GM21423 (cell line): Measurements from ENCODE around the gene ZFP3.
A peak's percentile ranks its signal among the peaks of the same experiment; 100 is the strongest.
"Not testable (repeated sequence)": the region's sequence is repeated elsewhere in the genome, so short reads cannot be mapped to it uniquely, and the experiment has no call there.

Source experiments
- ATAC-seq: cut with Tn5 transposase; IDR thresholded peaks from one replicate; pipeline ENCODE4 v1.9.1; 2021; ENCODE audit warnings: mild to moderate bottlenecking, moderate library complexity; ENCODE audit not compliant: unreplicated experiment

ZFP3 gene

DNA sequence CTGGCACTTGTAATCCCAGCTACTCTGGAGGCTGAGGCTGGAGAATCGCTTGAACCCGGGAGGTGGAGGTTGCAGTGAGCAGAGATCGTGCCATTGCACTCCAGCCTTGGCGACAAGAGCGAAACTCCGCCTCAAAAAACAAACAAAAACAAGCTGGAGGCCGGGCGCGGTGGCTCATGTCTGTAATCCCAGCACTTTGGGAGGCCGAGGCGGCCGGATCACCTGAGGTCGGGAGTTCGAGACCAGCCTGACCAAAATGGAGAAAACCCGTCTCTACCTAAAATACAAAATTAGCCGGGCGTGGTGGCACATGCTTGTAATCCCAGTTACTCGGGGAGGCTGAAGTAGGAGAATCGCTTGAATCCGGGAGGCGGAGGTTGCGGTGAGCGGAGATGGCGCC is 992 bp upstream of the ZFP3 start:
- ATAC-seq = not testable (repeated sequence)

DNA sequence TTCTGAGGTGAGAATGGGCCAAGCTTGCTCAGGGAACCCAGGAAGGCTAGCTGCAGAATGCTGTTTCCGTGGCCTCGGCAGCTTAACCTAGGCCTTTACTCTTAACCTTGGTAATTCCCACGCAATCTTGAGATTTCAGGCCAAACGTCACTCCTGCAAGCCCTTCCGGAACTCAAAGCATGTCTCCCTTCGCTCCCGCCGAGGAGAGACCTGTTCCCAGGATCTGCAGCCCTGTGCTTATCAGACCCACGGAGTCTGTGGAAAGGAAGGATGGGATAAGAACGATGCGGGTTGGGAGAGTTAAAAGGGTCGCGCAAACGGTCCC is 524 bp upstream of the ZFP3 start:
- ATAC-seq = no peak

DNA sequence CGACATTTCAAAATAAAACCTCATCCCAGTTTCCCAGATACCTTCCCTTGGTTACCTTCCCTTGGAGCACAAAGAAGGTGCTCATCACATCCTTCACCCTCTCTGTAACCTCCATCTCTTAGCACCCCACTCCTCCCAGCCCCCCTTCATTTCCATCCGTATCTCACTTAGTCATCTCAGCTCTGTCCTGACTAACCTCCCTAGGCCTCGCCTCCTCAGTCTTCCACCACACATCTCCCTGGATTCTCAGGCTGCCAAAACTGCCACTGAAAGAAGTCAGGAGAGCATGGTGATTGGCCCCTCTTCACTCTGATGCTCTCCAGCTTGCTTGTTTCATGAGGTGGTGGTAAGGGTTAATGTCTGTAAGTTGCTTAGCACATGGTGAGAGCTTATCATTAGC is 2.3 kb downstream of the ZFP3 start:
- no peak for ATAC-seq

DNA sequence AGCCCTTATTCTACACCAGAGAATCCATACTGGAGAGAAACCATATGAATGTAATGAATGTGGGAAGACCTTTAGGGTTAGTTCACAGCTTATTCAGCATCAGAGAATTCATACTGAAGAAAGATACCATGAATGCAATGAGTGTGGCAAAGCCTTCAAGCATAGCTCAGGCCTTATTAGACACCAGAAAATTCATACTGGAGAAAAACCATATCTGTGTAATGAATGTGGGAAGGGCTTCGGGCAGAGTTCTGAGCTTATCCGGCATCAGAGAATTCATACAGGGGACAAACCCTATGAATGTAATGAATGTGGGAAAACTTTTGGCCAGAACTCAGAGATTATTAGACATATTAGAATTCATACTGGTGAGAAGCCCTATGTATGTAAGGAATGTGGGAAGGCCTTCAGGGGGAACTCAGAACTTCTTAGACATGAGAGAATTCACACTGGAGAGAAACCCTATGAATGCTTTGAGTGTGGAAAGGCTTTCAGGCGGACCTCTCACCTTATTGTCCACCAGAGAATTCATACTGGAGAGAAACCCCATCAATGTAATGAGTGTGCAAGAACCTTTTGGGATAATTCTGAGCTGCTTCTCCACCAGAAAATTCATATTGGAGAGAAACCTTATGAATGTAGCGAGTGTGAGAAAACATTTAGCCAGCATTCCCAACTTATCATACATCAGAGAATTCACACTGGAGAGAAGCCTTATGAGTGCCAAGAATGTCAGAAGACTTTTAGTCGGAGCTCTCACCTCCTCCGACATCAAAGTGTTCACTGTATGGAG is 14.1 kb downstream of the ZFP3 start:
- ATAC-seq = no peak

DNA sequence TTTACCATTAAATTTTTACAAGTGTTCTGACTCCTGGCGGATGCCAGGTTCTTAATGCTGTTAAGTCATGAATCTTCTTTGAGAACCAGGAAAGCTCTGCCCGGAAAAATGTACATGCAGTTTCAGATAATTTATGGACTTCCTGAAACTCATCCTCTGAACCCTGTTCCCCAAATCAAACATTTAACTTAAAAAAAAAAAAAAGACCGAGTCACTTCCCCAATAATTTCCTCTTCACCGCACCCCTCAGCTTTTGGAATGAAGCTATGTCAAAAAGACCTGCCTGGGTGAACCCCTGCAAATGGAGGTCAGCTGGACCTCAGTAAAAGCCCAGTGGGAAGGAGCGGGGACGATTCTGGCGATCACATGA is 18.4 kb downstream of the ZFP3 start:
- ATAC-seq = no peak

DNA sequence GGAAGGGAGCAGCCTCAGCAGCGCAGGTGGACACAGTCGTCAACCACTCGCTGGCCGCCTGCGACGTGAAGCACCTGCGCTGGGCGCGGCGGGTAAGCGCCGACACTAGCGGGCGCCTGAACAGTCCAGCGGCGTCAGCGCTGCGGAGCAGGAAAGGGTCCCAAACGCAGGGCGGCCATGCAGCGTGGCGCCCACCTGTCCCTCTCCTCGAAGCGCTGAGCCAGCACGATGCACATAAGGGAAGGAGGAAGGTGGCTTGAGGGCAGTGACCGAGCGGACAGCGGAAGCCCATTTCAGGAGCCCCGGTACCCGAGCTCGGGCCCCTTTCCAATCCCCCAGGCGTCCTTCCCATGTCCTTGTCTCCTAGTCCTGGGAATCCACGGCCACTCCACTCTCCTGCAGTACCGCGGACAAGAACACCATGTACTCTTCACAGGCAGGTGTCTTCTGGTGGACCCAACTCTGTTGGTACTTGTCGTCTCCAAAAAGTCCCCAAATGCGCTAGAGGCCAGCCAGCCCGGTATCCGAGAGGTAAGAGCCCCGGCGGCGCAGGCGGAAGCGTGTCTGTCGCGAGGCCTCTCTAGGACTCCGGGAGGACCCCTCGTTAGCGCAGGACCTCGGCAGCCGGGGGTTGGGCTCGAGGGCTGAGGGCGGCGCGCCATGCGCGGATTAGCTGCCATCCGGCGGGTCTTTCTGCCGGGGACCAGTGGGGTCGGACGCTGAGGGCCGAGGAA is 19.0 kb downstream of the ZFP3 start:
- ATAC-seq = no peak

DNA sequence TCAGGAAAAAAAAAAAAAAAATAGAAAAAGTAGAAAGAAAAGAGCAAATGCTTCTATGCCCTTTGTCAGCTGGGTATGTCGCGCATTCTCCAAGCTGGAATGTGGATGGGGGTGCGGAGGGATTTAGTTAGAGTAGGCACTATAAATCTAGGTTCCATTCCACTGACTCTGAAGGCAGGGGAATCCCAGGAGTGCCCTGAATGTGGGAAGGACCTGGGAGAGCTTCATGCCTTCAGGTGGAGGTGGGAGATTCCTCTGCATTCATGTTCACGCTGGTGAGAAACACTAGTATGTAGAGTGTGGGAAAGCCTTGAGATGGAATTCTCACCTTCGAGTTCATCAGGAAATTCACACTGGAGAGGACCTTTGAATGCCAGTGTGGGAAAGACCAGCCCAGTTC is 21.0 kb downstream of the ZFP3 start:
- ATAC-seq = no peak

DNA sequence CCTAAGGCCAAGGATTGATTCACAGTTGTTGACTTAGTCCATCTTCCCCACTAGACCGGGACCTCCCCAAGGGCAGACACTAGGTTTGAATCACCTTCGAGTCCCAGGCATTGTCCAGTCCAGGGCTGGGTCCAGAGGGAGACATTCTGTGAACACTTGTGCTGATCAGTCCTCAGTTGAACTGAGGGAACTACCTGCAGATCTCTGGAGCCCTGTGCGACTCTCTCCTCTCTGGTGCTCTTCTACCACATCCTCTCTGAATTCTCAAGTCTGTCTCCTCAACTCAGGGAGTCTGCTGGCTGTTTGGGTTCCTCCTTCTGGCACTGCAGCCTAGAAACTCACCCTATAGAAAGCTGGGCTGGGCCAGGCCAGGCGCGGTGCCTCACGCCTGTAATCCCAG is 22.6 kb downstream of the ZFP3 start:
- ATAC-seq = no peak

DNA sequence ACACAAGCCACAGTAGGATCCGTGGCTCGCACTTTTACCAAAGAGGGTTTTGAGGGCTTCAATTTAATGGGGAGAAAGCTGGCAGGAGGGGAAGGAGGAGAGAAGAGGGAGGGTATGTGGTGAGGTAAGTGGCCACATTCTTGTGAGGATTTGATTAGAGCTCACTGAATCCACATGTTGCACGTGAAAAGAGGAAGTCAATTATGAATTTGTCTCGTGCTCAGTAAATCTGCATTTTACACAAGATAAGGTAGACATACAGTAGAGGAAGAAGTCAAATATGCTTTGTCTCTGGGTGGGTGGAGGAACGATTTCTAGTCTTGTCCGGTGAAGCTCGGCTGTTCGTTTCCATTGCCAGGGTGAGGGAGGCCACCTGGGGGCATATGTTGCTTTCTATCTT is 32.5 kb downstream of the ZFP3 start:
- no peak for ATAC-seq

DNA sequence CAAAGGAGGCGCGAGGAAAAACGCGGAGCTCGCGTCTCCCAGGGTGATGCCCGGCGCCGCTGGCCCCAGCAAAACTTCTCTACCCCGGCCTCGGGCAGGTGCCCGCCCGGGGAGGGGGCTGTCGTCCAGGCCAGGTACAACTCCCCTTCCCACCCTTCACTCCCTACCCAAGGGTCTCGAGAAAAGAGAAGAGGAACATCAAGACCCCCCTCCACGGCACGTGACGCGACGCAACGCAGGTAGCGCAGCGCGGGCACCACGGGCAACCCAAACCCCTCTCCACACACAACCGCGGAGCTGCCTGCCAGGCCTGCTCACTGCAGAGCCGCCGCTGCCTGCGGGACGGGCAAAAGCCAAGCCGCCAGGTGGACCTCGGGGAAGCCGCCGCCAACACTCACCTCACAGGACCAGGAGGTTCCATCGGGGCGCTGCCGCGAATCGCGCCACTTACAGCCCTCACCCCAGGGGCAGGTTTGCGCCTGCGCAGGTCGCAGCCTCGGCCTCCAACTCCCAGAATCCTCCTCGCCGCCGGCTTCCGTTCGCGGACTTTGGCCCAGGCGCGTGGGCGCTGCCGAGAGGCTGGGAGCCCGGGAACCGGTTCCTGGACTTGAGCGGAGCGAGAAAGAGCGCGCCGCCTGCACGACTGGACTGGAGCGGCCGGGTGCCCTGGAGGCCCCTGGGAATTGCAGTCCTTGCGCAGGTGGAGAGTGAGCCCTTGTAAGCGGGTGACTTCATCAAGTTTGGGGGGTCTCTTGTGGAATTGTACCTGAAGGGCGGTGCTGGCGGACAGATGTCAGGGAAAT is 33.3 kb downstream of the ZFP3 start, which contains the start of gene ZNF232:
ZNF232 (minus strand) TSS at position 477 of the 803 bp plus-strand sequence; CDS start at position 421, 56 bp downstream.
- ATAC-seq = peak; percentile 85

DNA sequence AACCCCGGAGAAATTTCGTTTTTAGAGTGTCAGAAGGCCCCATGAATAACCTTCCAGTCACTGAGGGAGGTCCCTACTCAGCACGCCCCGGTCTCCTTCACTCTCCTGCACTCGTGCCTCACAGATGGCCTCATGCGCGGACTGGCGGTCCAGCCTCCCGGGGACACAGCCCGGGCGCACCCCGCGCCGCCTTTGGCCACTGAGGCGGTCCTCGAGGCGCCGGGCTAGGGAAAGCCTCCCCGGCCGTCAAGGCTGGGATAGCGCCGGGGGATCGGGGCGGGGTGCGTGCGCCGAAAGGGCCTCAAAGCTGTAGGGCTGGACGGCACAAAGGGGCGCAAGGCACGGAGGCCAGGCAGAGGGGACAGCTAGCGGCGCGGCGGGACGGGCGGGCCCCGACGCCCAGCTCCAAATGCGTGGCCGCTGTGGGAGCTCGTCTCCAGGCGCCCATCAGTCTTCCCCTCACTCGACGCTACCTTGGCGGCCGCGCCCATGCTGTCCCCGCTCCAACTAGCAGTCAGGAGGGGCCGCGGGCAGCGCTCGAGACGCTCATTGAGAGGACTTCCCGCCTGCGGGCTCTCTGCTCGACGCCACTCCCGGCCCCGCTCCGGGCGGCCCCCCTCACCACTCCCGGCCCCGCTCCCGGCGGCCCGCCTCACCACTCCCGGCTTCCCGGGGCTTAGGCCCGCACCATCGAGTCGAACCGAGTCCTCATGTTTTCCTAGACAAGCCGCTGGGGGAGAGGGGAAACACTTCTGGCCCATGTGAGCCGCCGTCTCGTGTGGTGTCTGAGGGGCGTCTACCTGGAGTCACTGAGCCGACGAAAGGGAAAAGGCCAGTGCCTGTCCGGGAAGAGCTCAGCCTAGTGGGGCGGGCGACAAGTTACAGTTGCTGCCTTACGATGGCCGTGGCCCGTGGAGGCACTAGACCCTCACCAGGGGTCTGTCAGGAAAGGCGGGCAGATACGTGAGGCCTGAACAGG is 37.7 kb downstream of the ZFP3 start, which contains the start of gene USP6:
USP6 (plus strand) TSS at position 360 of the 979 bp plus-strand sequence. CDS start 14,336 bp downstream, outside the sequence.
- no peak for ATAC-seq

DNA sequence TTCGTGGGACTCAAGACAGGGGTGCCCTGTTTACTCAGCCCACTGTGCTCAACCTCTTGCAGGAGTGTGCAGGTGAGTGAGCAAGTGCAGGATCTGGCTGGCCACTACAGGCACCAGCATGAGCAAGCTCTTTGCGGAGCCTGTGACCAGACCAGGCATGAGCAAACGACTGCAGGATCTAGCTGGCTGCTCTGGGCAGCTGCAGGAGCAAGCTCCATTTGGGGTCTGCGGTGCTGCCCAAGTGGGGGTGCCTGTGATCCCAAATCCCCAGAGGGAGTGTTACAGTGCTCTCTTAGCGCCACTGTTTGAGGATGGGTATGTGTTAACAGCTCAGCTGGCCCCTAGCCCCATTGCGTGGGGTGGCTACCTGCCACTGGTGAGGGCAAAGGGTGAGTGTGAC is 40.0 kb downstream of the ZFP3 start:
- ATAC-seq = no peak

DNA sequence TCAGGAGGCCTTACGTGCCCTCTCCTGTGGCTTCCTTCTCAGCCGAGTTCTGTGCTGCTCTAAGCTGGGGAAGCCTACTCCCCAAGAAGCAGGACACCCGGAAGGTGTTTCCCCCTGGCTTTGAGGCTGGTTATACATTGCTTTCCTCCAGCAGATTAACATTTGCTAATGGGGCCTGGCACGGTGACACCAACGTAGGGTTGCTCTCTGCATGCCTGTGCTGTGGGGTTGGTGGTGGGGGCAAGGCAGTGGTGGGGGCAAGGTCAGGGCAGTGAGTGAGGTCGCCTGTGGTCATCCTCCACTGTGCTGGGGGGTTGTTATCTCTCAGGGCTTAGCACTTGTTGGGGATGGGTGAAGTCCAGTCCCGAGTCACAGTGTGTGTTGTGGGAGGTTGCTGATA is 41.8 kb downstream of the ZFP3 start:
- no peak for ATAC-seq

DNA sequence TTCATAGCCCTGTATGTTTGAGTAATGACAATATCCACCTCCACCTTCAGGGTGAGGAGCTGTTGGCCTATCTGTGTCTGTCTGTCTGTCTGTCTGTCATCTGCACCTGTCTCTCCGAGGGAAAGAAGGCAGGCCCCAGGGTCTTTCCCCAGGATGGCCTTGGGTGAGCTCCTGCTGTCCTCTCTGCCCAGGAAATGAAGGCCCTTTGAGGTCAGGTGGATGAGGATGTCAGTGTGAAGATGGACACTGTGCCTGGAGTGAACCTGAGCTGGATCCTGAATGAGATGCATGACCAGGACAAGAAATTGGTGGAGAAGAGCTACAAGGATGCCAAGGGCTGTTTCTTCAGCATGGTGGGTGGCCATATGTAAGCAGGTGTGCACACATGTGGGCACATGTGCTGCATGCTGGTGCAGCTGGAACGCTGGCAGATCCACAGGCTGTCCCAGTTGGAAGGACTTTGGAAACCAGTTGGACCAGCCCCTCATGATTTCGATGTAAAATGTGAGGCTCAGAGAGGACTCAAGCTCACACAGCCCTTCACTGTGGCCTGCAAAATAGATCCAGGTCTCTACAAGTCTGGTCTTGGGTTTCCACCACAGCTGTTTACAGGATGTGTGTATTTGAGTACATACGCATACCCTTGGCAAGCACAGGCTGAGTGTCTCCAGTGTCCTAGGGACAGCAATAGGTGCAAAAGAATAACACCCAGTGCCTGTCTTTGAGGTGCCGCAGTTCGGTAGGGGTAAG is 42.3 kb downstream of the ZFP3 start:
- not testable (repeated sequence) for ATAC-seq

DNA sequence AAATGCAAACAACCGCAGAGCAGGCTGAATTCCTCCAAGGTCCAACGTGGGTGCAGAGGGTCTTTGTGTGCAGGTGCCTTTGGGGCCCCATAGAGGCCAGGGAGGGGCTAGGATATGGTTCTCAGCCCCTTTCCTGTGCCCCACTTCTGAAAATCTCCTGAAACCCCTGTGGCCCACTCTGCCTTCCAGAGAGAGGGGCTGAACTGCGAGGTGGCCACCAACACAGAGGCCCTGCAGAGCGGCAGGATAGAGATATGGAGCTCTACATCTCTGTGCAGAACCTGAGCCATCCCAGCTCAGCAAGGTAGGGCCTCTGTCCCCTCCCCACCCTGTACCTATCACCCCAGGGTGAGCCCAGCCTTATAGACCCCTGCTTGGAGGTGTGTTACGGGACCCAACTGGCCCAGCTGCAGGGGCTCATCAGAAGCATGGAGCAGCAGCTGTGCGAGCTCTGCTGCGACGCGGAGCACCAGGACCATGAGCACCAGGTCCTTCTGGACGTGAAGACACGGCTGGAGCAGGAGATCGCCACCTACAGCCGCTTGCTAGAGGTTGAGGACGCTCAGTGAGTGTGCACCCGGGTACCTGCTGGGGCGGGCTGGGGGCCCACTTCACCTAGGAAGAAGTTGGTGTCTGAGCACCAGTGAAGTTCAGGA is 43.0 kb downstream of the ZFP3 start:
- ATAC-seq = no peak

DNA sequence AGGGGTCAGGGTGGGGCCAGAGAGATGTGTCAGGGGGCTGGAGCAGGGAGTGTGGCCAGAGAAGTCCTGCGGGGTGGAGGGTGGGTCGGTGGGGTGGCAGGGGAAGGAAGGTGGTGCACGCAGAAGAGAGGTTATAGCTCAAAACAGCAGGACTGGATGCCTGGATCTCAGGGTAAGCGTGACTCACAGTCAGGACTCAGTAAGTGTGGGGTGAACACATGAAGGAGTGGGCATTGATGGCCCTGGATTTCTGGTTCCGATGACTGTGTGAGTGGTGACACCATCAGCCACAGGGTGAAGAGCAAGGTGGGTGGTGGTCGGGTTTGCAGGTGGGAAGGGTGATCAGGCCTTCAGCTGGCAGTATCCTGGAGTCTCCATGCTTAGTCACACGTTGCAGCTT is 43.8 kb downstream of the ZFP3 start:
- not testable (repeated sequence) for ATAC-seq

DNA sequence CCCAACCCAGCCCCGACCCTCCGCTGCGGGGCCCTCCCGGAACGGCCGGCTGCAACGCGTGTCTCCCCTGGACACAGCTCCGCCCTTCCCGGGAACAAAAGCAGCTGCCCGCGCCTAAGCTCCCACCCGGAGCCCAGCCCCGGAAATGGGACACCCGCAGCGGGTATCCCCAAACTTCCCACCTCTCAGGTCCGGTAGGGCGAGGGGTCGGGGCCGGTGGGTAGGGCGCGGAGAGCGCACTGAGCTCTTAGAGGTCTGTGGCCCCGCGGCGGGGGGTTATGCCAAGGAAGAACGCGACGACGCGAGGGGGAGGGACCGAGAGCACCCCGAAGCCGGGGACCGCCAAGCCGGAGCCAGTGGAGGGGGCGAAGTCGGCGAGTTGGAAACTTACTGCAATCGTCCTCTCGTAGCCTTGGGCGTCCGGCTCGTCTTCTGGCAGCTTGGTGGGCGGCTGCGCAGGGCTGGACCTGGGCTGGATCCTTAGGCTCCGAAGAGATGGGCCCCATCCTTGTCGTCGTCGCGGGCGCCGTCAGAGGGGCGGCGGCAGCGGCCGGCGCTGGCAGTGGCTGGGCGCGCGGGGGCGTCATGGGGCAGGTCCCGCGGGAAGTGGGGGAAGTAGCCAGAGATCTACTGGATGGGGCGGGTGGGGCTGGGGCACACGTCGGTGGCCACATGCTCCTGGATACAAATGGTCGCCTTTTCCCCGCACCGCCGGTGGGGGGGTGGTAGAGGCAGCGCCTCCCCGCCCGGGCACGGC is 44.5 kb downstream of the ZFP3 start:
- no peak for ATAC-seq

DNA sequence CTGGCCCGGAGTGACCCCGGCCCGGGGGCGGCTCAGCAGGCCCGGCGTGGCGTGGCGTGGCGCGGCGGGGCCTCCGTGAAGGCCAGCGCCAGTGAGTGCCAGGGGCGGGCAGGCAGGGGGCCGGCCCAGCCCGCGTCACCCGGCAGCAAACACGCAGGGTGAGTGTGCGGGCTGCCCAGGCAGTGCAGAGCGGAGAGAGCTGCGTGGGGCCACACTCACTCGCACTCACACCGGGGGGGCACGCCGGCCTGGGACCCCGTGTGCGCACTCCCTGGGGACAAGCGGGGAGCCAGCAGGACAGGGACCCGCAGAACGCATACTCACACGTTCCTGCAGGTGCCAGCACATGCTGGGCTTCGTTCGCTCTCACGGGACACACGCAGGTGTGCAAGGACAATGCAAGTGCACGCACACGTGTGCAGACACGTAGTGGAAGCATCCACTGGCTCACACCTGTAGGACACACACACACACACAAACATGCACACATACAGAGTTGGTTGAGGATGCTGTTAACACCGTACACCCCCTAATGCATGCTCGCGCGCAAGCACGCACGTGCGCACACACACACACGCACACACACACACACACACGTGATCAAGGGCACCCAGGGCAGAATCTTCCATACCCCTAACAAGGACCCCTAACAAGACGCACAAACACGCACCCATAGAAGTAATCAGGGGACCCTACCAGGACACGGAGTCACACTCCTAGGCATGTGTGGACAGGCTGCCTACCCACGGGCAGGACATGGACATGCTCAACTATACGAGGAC is 45.3 kb downstream of the ZFP3 start:
- ATAC-seq = no peak
